Mucosa of descending colon (tissue), 3 donors: ENCODE data around the gene ENTPD1. TPM values are rescaled to one million over a fixed set of nuclear protein-coding genes. Genes with fewer than 3 reads are reported as not detected.
A peak's percentile ranks its signal among the peaks of the same experiment; 100 is the strongest.

Source experiments
- ATAC-seq: fragments of 200-7000 bp; cut with Tn5 transposase; one replicate; pipeline ENCODE4 v1.9.1; 2020; ENCODE audit warnings: mild to moderate bottlenecking, moderate library complexity
- DNase-seq, 3 donors: peaks; one replicate each; pipeline ENCODE4 v3.0.0-alpha.2; 2020
- H3K36me3 ChIP-seq: fragments of 200-600 bp; one replicate; pipeline ENCODE4 v1.8.0; 2021; ENCODE audit warnings: low read depth, mild to moderate bottlenecking
- H3K4me1 ChIP-seq: fragments of 200-600 bp; one replicate; pipeline ENCODE4 v1.8.0; 2021; ENCODE audit warnings: low read depth, mild to moderate bottlenecking
- H3K4me3 ChIP-seq: fragments of 200-600 bp; one replicate; pipeline ENCODE4 v1.8.0; 2021; ENCODE audit warnings: mild to moderate bottlenecking
- H3K9me3 ChIP-seq: fragments of 200-600 bp; one replicate; pipeline ENCODE4 v1.8.0; 2021; ENCODE audit warnings: mild to moderate bottlenecking
- CTCF ChIP-seq: fragments of 200-600 bp; IDR thresholded peaks from one replicate; pipeline ENCODE4 v1.8.0; 2022; ENCODE audit warnings: antibody characterized with exemption, mild to moderate bottlenecking
- intact Hi-C, 2 donors: fragments of 100-400 bp; cut with DNase I in 1 of 2; cut with micrococcal nuclease in 1 of 2; formaldehyde crosslinking; loops; one replicate each; pipeline versions ENCODE4 v1.11.0 to v1.11.1; 2022; cut with DNase I, micrococcal nuclease
- total RNA-seq, 3 donors: library from RNA; stranded (reverse); fragmentation: NEBNext Ultra II Directional in 2 of 3; extraction: Animal tissue kit (Norgen Biotek cat#: 25700) in 2 of 3; gene quantifications; one replicate each; pipeline versions ENCODE4 v1.2.1 to v1.2.4, GENCODE V29; 2021 to 2023
- donor health status: DM: no; HTN: no; CAD: no; lungs with moderate emphysema.
- donor health status: DM: no; HTN: no; CAD: no.
- donor health status: DM: no; HTN: yes; CAD: no.

ENTPD1 gene
- total RNA-seq, 3 donors from 2014 or later, result 7.1 to 20.3 (median 7.2) TPM

GRCh38 chr10:95748349-95748748 lies 7.6 kb upstream of the ENTPD1 start:
- intact Hi-C loops, result no loop called here
- DNase-seq (no peak), ATAC-seq (no peak)
- TF ChIP-seq CTCF, result no peak
- H3K4me1 ChIP-seq, result no peaks in the 10 kb centered on the region
- no peaks in the 10 kb centered on the region for H3K9me3 ChIP-seq
- no peak overlapping the region for H3K4me3 ChIP-seq
- no peaks in the 10 kb centered on the region for H3K36me3 ChIP-seq

- DNase-seq, result peak in 2 of 3 donors; percentile 39 to 50
- Histone ChIP-seq H3K9me3 (no peaks in the 10 kb centered on the region), H3K4me1 (no peaks in the 10 kb centered on the region), H3K36me3 (no peaks in the 10 kb centered on the region), H3K4me3 (no peak overlapping the region)
- peak; percentile 79 for ATAC-seq
- no peak for TF ChIP-seq CTCF
- intact Hi-C loops, result no loop called here
These were observed 405 bp upstream of the ENTPD1 start for GRCh38 chr10:95755511-95756004.

GRCh38 chr10:95756809-95757684 lies 1.1 kb downstream of the ENTPD1 start:
- intact Hi-C loops, result no loop called here
- no peaks in the 10 kb centered on the region for H3K4me1 ChIP-seq
- H3K4me3 ChIP-seq, result no peak overlapping the region
- ATAC-seq (no peak), DNase-seq (no peak)
- TF ChIP-seq CTCF, result no peak
- no peaks in the 10 kb centered on the region for H3K36me3 ChIP-seq
- H3K9me3 ChIP-seq, result no peaks in the 10 kb centered on the region

GRCh38 chr10:95758351-95759025 lies 2.5 kb downstream of the ENTPD1 start:
- no peak for TF ChIP-seq CTCF
- no peak overlapping the region for H3K4me3 ChIP-seq
- intact Hi-C loops, result no loop called here
- H3K4me1 ChIP-seq, result no peaks in the 10 kb centered on the region
- H3K9me3 ChIP-seq, result no peaks in the 10 kb centered on the region
- DNase-seq (no peak), ATAC-seq (peak; percentile 24)
- no peaks in the 10 kb centered on the region for H3K36me3 ChIP-seq

GRCh38 chr10:95759233-95759826 lies 3.4 kb downstream of the ENTPD1 start:
- DNase-seq (no peak), ATAC-seq (no peak)
- H3K4me1 ChIP-seq, result no peaks in the 10 kb centered on the region
- no peak overlapping the region for H3K4me3 ChIP-seq
- no peaks in the 10 kb centered on the region for H3K36me3 ChIP-seq
- TF ChIP-seq CTCF, result no peak
- intact Hi-C loops, result no loop called here
- no peaks in the 10 kb centered on the region for H3K9me3 ChIP-seq
